ENCODE data around the gene RGL3. TPM values are rescaled to one million over a fixed set of nuclear protein-coding genes. Genes with fewer than 3 reads are reported as not detected.

The RGL3 gene
- total RNA-seq, 1 donor from 2014 or later: 0.30 TPM

GRCh38 chr19:11390359-11390758 lies 28.8 kb downstream of the RGL3 start:
- no peak for TF ChIP-seq CTCF (conservative IDR thresholded peaks at IDR 0.05)
- H3K27me3 Mint-ChIP-seq (ENCODE audit: low read depth): peaks cover 9% of the 10 kb centered on the region
- H3K36me3 Mint-ChIP-seq (ENCODE audit: low read depth): no peaks in the 10 kb centered on the region
- no peak overlapping the region for H3K4me3 Mint-ChIP-seq
- no peak overlapping the region for H3K27ac Mint-ChIP-seq (ENCODE audit: unreplicated experiment)
- H3K9me3 Mint-ChIP-seq: peaks cover 2% of the 10 kb centered on the region
- no peaks in the 10 kb centered on the region for H3K4me1 Mint-ChIP-seq
- DNase-seq (ENCODE audit: low read depth, low spot score): no peak

- no peak for TF ChIP-seq CTCF (conservative IDR thresholded peaks at IDR 0.05)
- no peak overlapping the region for H3K4me3 Mint-ChIP-seq
- no peak overlapping the region for H3K27ac Mint-ChIP-seq (ENCODE audit: unreplicated experiment)
- peaks cover 10% of the 10 kb centered on the region for H3K4me1 Mint-ChIP-seq
- no peaks in the 10 kb centered on the region for H3K36me3 Mint-ChIP-seq (ENCODE audit: low read depth)
- DNase-seq (ENCODE audit: low read depth, low spot score): no peak
- peaks cover 24% of the 10 kb centered on the region for H3K27me3 Mint-ChIP-seq (ENCODE audit: low read depth)
- H3K9me3 Mint-ChIP-seq: peaks cover 2% of the 10 kb centered on the region
Measured at GRCh38 chr19:11387162-11388034, 31.7 kb downstream of the RGL3 start.

GRCh38 chr19:11384778-11385129 lies 34.4 kb downstream of the RGL3 start:
- Mint-ChIP-seq H3K27me3 (ENCODE audit: low read depth) (peaks cover 39% of the 10 kb centered on the region), H3K4me3 (peak overlapping the region; percentile 62), H3K4me1 (peaks cover 28% of the 10 kb centered on the region), H3K9me3 (no peaks in the 10 kb centered on the region), H3K27ac (ENCODE audit: unreplicated experiment) (no peak overlapping the region), H3K36me3 (ENCODE audit: low read depth) (no peaks in the 10 kb centered on the region)
- TF ChIP-seq CTCF (conservative IDR thresholded peaks at IDR 0.05): no peak
- no peak for DNase-seq (ENCODE audit: low read depth, low spot score)

- peaks cover 39% of the 10 kb centered on the region for H3K27me3 Mint-ChIP-seq (ENCODE audit: low read depth)
- H3K36me3 Mint-ChIP-seq (ENCODE audit: low read depth): no peaks in the 10 kb centered on the region
- TF ChIP-seq CTCF (conservative IDR thresholded peaks at IDR 0.05): no peak
- H3K9me3 Mint-ChIP-seq: no peaks in the 10 kb centered on the region
- no peak overlapping the region for H3K27ac Mint-ChIP-seq (ENCODE audit: unreplicated experiment)
- H3K4me1 Mint-ChIP-seq: peaks cover 28% of the 10 kb centered on the region
- no peak overlapping the region for H3K4me3 Mint-ChIP-seq
- no peak for DNase-seq (ENCODE audit: low read depth, low spot score)
Measured at GRCh38 chr19:11383706-11384048, 35.4 kb downstream of the RGL3 start.

- no peaks in the 10 kb centered on the region for H3K9me3 Mint-ChIP-seq
- H3K4me1 Mint-ChIP-seq: peaks cover 33% of the 10 kb centered on the region
- H3K36me3 Mint-ChIP-seq (ENCODE audit: low read depth): no peaks in the 10 kb centered on the region
- peaks cover 39% of the 10 kb centered on the region for H3K27me3 Mint-ChIP-seq (ENCODE audit: low read depth)
- DNase-seq (ENCODE audit: low read depth, low spot score): peak; percentile 44
- TF ChIP-seq CTCF (conservative IDR thresholded peaks at IDR 0.05): peak; percentile 77
- no peak overlapping the region for H3K27ac Mint-ChIP-seq (ENCODE audit: unreplicated experiment)
- H3K4me3 Mint-ChIP-seq: peak overlapping the region; percentile 72
Measured at GRCh38 chr19:11382898-11383705, 36.0 kb downstream of the RGL3 start.

Data from neural crest cell (in vitro differentiated cells).